Hindlimb muscle (tissue), 1 donor: ENCODE data around the gene PDZD4. TPM values are rescaled to one million over a fixed set of nuclear protein-coding genes. Genes with fewer than 3 reads are reported as not detected.
"Not testable (repeated sequence)": the region's sequence is repeated elsewhere in the genome, so short reads cannot be mapped to it uniquely, and the experiment has no call there.

Experiments
- DNase-seq: peaks from one replicate; pipeline ENCODE4 v3.0.0-alpha.2; 2013
- polyA plus RNA-seq: library from polyadenylated mRNA; unstranded; fragments of 120-200 nt; gene quantifications from one replicate; pipeline ENCODE4 v1.2.1, GENCODE V29; 2013; ENCODE audit not compliant: insufficient read length

The PDZD4 gene
- polyA plus RNA-seq, 1 donor = 2.4 TPM

GRCh38 chrX:153831429-153832150, 1.2 kb upstream of the PDZD4 start:
- DNase-seq = no peak

- no peak for DNase-seq
Measured at GRCh38 chrX:153830640-153831428, 490 bp upstream of the PDZD4 start.

- no peak for DNase-seq
Measured at GRCh38 chrX:153829549-153829798, 870 bp downstream of the PDZD4 start.

GRCh38 chrX:153828723-153829548, 1.4 kb downstream of the PDZD4 start:
- DNase-seq = no peak

GRCh38 chrX:153828308-153828707, 2.0 kb downstream of the PDZD4 start:
- DNase-seq = no peak

- no peak for DNase-seq
Measured at GRCh38 chrX:153827903-153828302, 2.4 kb downstream of the PDZD4 start.

GRCh38 chrX:153827016-153827415, 3.3 kb downstream of the PDZD4 start:
- no peak for DNase-seq

GRCh38 chrX:153825042-153825441, 5.3 kb downstream of the PDZD4 start:
- DNase-seq = no peak

- DNase-seq = no peak
Measured at GRCh38 chrX:153824348-153824747, 6.0 kb downstream of the PDZD4 start.

GRCh38 chrX:153821066-153821465, 9.3 kb downstream of the PDZD4 start:
- no peak for DNase-seq

GRCh38 chrX:153820601-153821000, 9.7 kb downstream of the PDZD4 start:
- no peak for DNase-seq

GRCh38 chrX:153819384-153820040, 10.8 kb downstream of the PDZD4 start:
- no peak for DNase-seq

- DNase-seq = no peak
Measured at GRCh38 chrX:153818571-153819383, 11.6 kb downstream of the PDZD4 start.

- not testable (repeated sequence) for DNase-seq
Measured at GRCh38 chrX:153818064-153818463, 12.3 kb downstream of the PDZD4 start.

- DNase-seq = no peak
Measured at GRCh38 chrX:153816831-153817690, 13.3 kb downstream of the PDZD4 start.

GRCh38 chrX:153814591-153815315, 15.6 kb downstream of the PDZD4 start:
- DNase-seq = no peak

GRCh38 chrX:153813161-153813560, 17.2 kb downstream of the PDZD4 start:
- DNase-seq = no peak

GRCh38 chrX:153812220-153812619, 18.1 kb downstream of the PDZD4 start:
- no peak for DNase-seq

- no peak for DNase-seq
Measured at GRCh38 chrX:153807976-153808375, 22.4 kb downstream of the PDZD4 start.

- no peak for DNase-seq
Measured at GRCh38 chrX:153806999-153807575, 23.3 kb downstream of the PDZD4 start.
